Measurements from ENCODE around the gene APOA1.

GRCh38 chr11:116874251-116874650, 36.8 kb upstream of the APOA1 start:
- TF ChIP-seq POLR2A (IDR thresholded peaks at IDR 0.05; ENCODE audit: low read depth, low read length) (no peak), TAF1 (IDR thresholded peaks at IDR 0.05; ENCODE audit: borderline replicate concordance, low read depth, low read length) (no peak), POLR2AphosphoS5 (IDR thresholded peaks at IDR 0.05; ENCODE audit: low read depth, low read length) (no peak)

Measured in GM12892 (cell line).